ENCODE measurements around the gene LRP1. TPM values are rescaled to one million over a fixed set of nuclear protein-coding genes. Genes with fewer than 3 reads are reported as not detected.
A peak's percentile ranks its signal among the peaks of the same experiment; 100 is the strongest.

The LRP1 gene
- total and polyA plus RNA-seq, 2 of the 4 experiments (the other 2 are of a cell fraction): 73.1 to 142 TPM

DNA sequence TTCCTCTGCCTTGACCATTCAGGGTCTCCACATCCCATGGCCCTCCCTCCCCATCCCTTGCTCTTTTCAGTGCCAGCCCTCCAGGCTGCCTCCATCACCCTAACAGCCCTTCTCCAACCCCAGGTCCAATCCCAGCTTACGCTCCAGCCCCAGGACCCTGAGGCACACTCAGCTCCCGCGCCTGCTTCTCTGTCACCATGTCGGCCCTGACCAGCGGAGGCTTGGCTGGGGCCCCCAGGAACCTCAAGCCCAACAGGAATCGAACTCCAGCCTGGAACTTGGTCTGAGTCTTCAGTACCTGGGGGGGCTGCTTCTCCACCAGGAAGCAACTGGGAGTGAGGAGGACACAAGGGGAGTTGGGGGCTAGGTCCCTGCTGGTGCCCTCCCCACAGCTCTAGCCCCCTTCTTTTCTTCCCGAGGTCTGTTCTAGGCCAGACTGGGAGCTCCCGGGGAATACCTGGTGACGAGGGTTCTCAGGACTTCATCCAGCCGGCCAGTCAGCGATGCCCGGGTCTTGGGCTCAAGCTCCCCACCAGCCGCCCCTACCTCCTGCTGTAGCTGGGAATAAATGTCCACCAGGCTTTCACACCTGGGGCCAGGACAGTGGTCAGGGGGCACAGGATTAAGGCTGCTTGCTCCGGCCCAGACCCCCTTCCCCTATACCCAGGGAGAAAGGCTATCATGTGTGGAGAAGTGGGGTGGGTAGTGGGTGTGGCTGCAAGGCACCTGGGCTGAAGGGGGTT lies 23.1 kb upstream of the LRP1 start:
- Histone ChIP-seq H3K14ac (replicated peaks; ENCODE audit: low read depth, low read length) (no peak overlapping the region), H3K9me3 (ENCODE audit: control insufficient read depth, insufficient read depth, low read length) (no peaks in the 10 kb centered on the region), H2BK120ac (ENCODE audit: low read depth, low read length) (no peak overlapping the region), H2BK5ac (ENCODE audit: low read depth, low read length, poor library complexity, severe bottlenecking) (no peak overlapping the region), H2AK5ac (ENCODE audit: low read depth, low read length) (no peak overlapping the region), H3K27me3 (ENCODE audit: control insufficient read depth, insufficient read depth, low read length) (no peaks in the 10 kb centered on the region), H4K5ac (ENCODE audit: low read depth, low read length) (no peak overlapping the region), H2BK15ac (ENCODE audit: low read depth, low read length) (no peak overlapping the region), H2AFZ (replicated peaks; ENCODE audit: low read length, poor library complexity) (no peak overlapping the region), H3K4me3 (ENCODE audit: insufficient read depth, low read depth, low read length) (no peak overlapping the region), H4K91ac (ENCODE audit: insufficient read depth, low read depth, low read length) (no peak overlapping the region), H3K79me1 (ENCODE audit: low read depth in 1 of 2, low read length in 2 of 2) (peaks cover 18 to 46% of the 10 kb centered on the region in 2 experiments), H3K4me2 (ENCODE audit: low read depth, low read length) (no peak overlapping the region), H3K23ac (ENCODE audit: low read depth, low read length) (no peak overlapping the region), H3K36me3 (ENCODE audit: control insufficient read depth, insufficient read depth, low read length) (peaks cover 48% of the 10 kb centered on the region), H2AK9ac (replicated peaks; ENCODE audit: low read depth, low read length, poor library complexity) (peak overlapping the region; percentile 26), H3K9me1 (ENCODE audit: insufficient read depth, low read length) (peaks cover 14% of the 10 kb centered on the region), H3K4ac (ENCODE audit: low read depth, low read length) (no peak overlapping the region), H3K18ac (ENCODE audit: low read depth, low read length) (no peak overlapping the region), H3K27ac (ENCODE audit: insufficient read depth, low read length) (no peak overlapping the region), H3K56ac (ENCODE audit: extremely low read depth, insufficient read depth, low read length) (no peak overlapping the region), H4K20me1 (ENCODE audit: insufficient read depth, low read length) (peaks cover 18% of the 10 kb centered on the region; the same call in 1 of the 2 replicates), H3K9ac (ENCODE audit: low read depth, low read length) (no peak overlapping the region), H2BK20ac (ENCODE audit: low read depth, low read length) (no peak overlapping the region), H4K8ac (ENCODE audit: low read depth in 2 of 2, low read length in 2 of 2) (no peak overlapping the region), H3K4me1 (ENCODE audit: control insufficient read depth, insufficient read depth, low read length) (peaks cover 5% of the 10 kb centered on the region)
- no peak for TF ChIP-seq FOS (IDR thresholded peaks at IDR 0.05; ENCODE audit: low read depth, low read length)
- no peak for TF ChIP-seq POLR2A (IDR thresholded peaks at IDR 0.05; ENCODE audit: low read depth, low read length)
- TF ChIP-seq, protein P1, sequence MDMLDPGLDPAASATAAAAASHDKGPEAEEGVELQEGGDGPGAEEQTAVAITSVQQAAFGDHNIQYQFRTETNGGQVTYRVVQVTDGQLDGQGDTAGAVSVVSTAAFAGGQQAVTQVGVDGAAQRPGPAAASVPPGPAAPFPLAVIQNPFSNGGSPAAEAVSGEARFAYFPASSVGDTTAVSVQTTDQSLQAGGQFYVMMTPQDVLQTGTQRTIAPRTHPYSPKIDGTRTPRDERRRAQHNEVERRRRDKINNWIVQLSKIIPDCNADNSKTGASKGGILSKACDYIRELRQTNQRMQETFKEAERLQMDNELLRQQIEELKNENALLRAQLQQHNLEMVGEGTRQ (IDR thresholded peaks at IDR 0.05; ENCODE audit: low read depth, low read length): no peak
- TF ChIP-seq CEBPB (IDR thresholded peaks at IDR 0.05; ENCODE audit: low read depth, low read length): no peak
- TF ChIP-seq MAZ (IDR thresholded peaks at IDR 0.05; ENCODE audit: borderline replicate concordance, low read depth, low read length): no peak
- no peak for TF ChIP-seq MXI1 (IDR thresholded peaks at IDR 0.05; ENCODE audit: borderline replicate concordance, low read depth, low read length)
- TF ChIP-seq SMC3 (IDR thresholded peaks at IDR 0.05; ENCODE audit: low read depth, low read length): no peak
- TF ChIP-seq RAD21 (IDR thresholded peaks at IDR 0.05; ENCODE audit: low read length): no peak
- TF ChIP-seq CHD1 (IDR thresholded peaks at IDR 0.05; ENCODE audit: low read depth, low read length): no peak
- no peak for TF ChIP-seq NFE2L2 (IDR thresholded peaks at IDR 0.05; ENCODE audit: low read depth, low read length)
- no peak for TF ChIP-seq MAFK (IDR thresholded peaks at IDR 0.05; ENCODE audit: low read depth, low read length)
- TF ChIP-seq, protein P2, sequence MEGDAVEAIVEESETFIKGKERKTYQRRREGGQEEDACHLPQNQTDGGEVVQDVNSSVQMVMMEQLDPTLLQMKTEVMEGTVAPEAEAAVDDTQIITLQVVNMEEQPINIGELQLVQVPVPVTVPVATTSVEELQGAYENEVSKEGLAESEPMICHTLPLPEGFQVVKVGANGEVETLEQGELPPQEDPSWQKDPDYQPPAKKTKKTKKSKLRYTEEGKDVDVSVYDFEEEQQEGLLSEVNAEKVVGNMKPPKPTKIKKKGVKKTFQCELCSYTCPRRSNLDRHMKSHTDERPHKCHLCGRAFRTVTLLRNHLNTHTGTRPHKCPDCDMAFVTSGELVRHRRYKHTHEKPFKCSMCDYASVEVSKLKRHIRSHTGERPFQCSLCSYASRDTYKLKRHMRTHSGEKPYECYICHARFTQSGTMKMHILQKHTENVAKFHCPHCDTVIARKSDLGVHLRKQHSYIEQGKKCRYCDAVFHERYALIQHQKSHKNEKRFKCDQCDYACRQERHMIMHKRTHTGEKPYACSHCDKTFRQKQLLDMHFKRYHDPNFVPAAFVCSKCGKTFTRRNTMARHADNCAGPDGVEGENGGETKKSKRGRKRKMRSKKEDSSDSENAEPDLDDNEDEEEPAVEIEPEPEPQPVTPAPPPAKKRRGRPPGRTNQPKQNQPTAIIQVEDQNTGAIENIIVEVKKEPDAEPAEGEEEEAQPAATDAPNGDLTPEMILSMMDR (conservative IDR thresholded peaks at IDR 0.05; ENCODE audit: low read depth, low read length): no peak
- TF ChIP-seq RCOR1 (IDR thresholded peaks at IDR 0.05; ENCODE audit: insufficient replicate concordance, low read length): no peak
- no peak for TF ChIP-seq BHLHE40 (IDR thresholded peaks at IDR 0.05; ENCODE audit: low read depth, low read length)
- no peak for TF ChIP-seq RFX5 (IDR thresholded peaks at IDR 0.05; ENCODE audit: low read depth, low read length)
- TF ChIP-seq, protein P3, sequence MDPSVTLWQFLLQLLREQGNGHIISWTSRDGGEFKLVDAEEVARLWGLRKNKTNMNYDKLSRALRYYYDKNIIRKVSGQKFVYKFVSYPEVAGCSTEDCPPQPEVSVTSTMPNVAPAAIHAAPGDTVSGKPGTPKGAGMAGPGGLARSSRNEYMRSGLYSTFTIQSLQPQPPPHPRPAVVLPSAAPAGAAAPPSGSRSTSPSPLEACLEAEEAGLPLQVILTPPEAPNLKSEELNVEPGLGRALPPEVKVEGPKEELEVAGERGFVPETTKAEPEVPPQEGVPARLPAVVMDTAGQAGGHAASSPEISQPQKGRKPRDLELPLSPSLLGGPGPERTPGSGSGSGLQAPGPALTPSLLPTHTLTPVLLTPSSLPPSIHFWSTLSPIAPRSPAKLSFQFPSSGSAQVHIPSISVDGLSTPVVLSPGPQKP (IDR thresholded peaks at IDR 0.05; ENCODE audit: borderline replicate concordance, low read depth, low read length): no peak
- ATAC-seq (ENCODE audit: low read depth) (no peak), DNase-seq (no peak)
- ChIA-PET POLR2A (ENCODE audit: unreplicated experiment) (interaction anchor here (1.4 kb wide), 1 partner anchor 11 kb away, joined by 4 read pairs; no protein-coding TSS in a partner anchor), CTCF (no interaction called here)
- BruUV-seq (replicated peaks): no TSS peak
- in situ Hi-C loops (cut with MboI; ENCODE audit: low sequenced_read_pairs) (no loop called here), intact Hi-C loops (cut with micrococcal nuclease) (no loop called here), dilution Hi-C loops (cut with HindIII; ENCODE audit: low sequenced_read_pairs, unreplicated experiment) (no loop called here)
- WGBS, 2 experiments (ENCODE audit: extremely low coverage in 2 of 2, insufficient read length in 1 of 2): 88% methylated on average over 5 of the region's 14 CpGs; no CpG with 5 or more reads in 1 of the 2 experiments

Measured in IMR-90 (cell line).